ENCODE results near the gene PRADC1.

GRCh38 chr2:73259276-73259675 is 26.2 kb upstream of the PRADC1 start:
- TF ChIP-seq POLR2A (IDR thresholded peaks at IDR 0.05) (no peak), CTCF (IDR thresholded peaks at IDR 0.05 in 4 of 5, conservative IDR thresholded peaks at IDR 0.05 in 1 of 5) (no peak)
